CD14-positive monocyte (primary cell): Measurements from ENCODE around the gene CLEC11A. TPM values are rescaled to one million over a fixed set of nuclear protein-coding genes. Genes with fewer than 3 reads are reported as not detected.

Experiments
- DNase-seq, 3 donors: peaks; one replicate each; pipeline ENCODE4 v3.0.0-alpha.2; 2011 to 2022
- H2AFZ ChIP-seq: 2 replicates; pipeline ENCODE4 v1.6.0; 2012; ENCODE audit warnings: mild to moderate bottlenecking, low read depth, low read length, inconsistent platforms; ENCODE audit not compliant: insufficient read depth, poor library complexity, severe bottlenecking
- H3K27ac ChIP-seq, 2 donors: 1 replicate in 1 of 2; 2 replicates in 1 of 2; pipeline ENCODE4 v1.5.1; 2012 to 2013; ENCODE audit warnings: low read length in 2 of 2, control low read depth in 1 of 2, inconsistent platforms in 1 of 2, low read depth in 1 of 2, mild to moderate bottlenecking in 1 of 2
- H3K27me3 ChIP-seq, 2 donors: one replicate each; pipeline versions ENCODE4 v1.6.0 to v1.6.1; 2011 to 2013; ENCODE audit warnings: low read length in 2 of 2; ENCODE audit not compliant: control insufficient read depth in 2 of 2, insufficient read depth in 2 of 2
- H3K36me3 ChIP-seq, 2 donors: replicated peaks in 1 of 2; 1 replicate in 1 of 2; 2 replicates in 1 of 2; pipeline versions ENCODE4 v1.5.1 to v1.6.1; 2012 to 2013; ENCODE audit warnings: low read length in 2 of 2, control low read depth in 1 of 2, inconsistent platforms in 1 of 2, mild to moderate bottlenecking in 1 of 2; ENCODE audit not compliant: insufficient read depth in 2 of 2, control insufficient read depth in 1 of 2
- H3K4me1 ChIP-seq, 2 donors: 1 replicate in 1 of 2; 2 replicates in 1 of 2; pipeline versions ENCODE4 v1.5.1 to v1.6.1; 2012 to 2013; ENCODE audit warnings: low read length in 2 of 2, control low read depth in 1 of 2, inconsistent platforms in 1 of 2, mild to moderate bottlenecking in 1 of 2, moderate library complexity in 1 of 2; ENCODE audit not compliant: insufficient read depth in 2 of 2, control insufficient read depth in 1 of 2
- H3K4me2 ChIP-seq: replicated peaks from 2 replicates; pipeline ENCODE3; 2012; ENCODE audit warnings: low read length, moderate library complexity, mild to moderate bottlenecking; ENCODE audit not compliant: poor library complexity, severe bottlenecking; ENCODE audit errors: extremely low read depth
- H3K4me3 ChIP-seq, 3 experiments: fragments of 200-600 bp in 1 of 3; sonication (generic) in 1 of 3; replicated peaks in 1 of 3; 1 replicate in 2 of 3; 2 replicates in 1 of 3; pipeline ENCODE4 v1.5.1; 2011 to 2013; ENCODE audit warnings: low read length in 3 of 3, mild to moderate bottlenecking in 3 of 3, control low read depth in 2 of 3, low read depth in 2 of 3, inconsistent platforms in 1 of 3, moderate library complexity in 1 of 3
- H3K79me2 ChIP-seq: 2 replicates; pipeline ENCODE4 v1.6.0; 2012; ENCODE audit warnings: mild to moderate bottlenecking, control low read depth, inconsistent platforms, low read length, moderate library complexity; ENCODE audit not compliant: insufficient read depth
- H3K9ac ChIP-seq: 2 replicates; pipeline ENCODE4 v1.6.0; 2017; ENCODE audit warnings: low read length, mild to moderate bottlenecking; ENCODE audit not compliant: insufficient read depth, poor library complexity, severe bottlenecking
- H3K9me3 ChIP-seq, 2 donors: replicated peaks in 1 of 2; 1 replicate in 1 of 2; 2 replicates in 1 of 2; pipeline versions ENCODE4 v1.5.1 to v1.6.1; 2012 to 2013; ENCODE audit warnings: low read length in 2 of 2, control low read depth in 1 of 2; ENCODE audit not compliant: control insufficient read depth in 1 of 2, insufficient read depth in 1 of 2
- H4K20me1 ChIP-seq: 2 replicates; pipeline ENCODE4 v1.6.0; 2012; ENCODE audit warnings: mild to moderate bottlenecking, low read length, control low read depth, moderate library complexity; ENCODE audit not compliant: insufficient read depth
- H3K27ac Mint-ChIP-seq, 7 donors: one replicate each; pipeline ENCODE4 v1.8.0; 2020; ENCODE audit warnings: mild to moderate bottlenecking in 7 of 7, mixed read lengths in 7 of 7, moderate library complexity in 6 of 7, inconsistent platforms in 2 of 7
- H3K27me3 Mint-ChIP-seq, 3 donors: one replicate each; pipeline ENCODE4 v1.8.0; 2021 to 2022; ENCODE audit warnings: low read depth in 3 of 3, mild to moderate bottlenecking in 3 of 3, mixed read lengths in 3 of 3, moderate library complexity in 3 of 3, inconsistent platforms in 1 of 3
- H3K36me3 Mint-ChIP-seq, 2 donors: one replicate each; pipeline ENCODE4 v1.8.0; 2020; ENCODE audit warnings: mixed read lengths in 2 of 2, inconsistent platforms in 1 of 2, mild to moderate bottlenecking in 1 of 2
- H3K4me1 Mint-ChIP-seq: one replicate; pipeline ENCODE4 v1.8.0; 2020; ENCODE audit warnings: mild to moderate bottlenecking, mixed read lengths
- H3K4me3 Mint-ChIP-seq, 2 donors: one replicate each; pipeline ENCODE4 v1.8.0; 2020; ENCODE audit warnings: mild to moderate bottlenecking in 2 of 2, mixed read lengths in 2 of 2, moderate library complexity in 1 of 2
- H3K9me3 Mint-ChIP-seq, 7 donors: one replicate each; pipeline ENCODE4 v1.8.0; 2020 to 2022; ENCODE audit warnings: mixed read lengths in 7 of 7, mild to moderate bottlenecking in 6 of 7, moderate library complexity in 6 of 7, inconsistent platforms in 2 of 7
- whole genome bisulfite sequencing: methylation state at CpG from one replicate; pipeline ENCODE4 v1.1.5; 2013; ENCODE audit warnings: missing lambda C conversion rate; ENCODE audit not compliant: insufficient coverage; 5-methylcytosine and 5-hydroxymethylcytosine counted together
- intact Hi-C, 2 donors: fragments of 100-400 bp; cut with micrococcal nuclease; formaldehyde crosslinking; loops; one replicate each; pipeline versions ENCODE4 v1.15.0 to v1.15.1; 2023
- polyA plus RNA-seq, 3 donors: library from polyadenylated mRNA; depleted of rRNA in 1 of 3; unstranded in 2 of 3; stranded (reverse) in 1 of 3; fragments of 300-500 nt in 2 of 3; fragments of >200 nt in 1 of 3; fragmentation: Illumina TruSeq in 2 of 3; gene quantifications; 1 replicate in 2 of 3; 2 replicates in 1 of 3; pipeline ENCODE4 v1.2.3, GENCODE V29; 2012 to 2021
- TF ChIP-seq, protein P1 (sequence below): fragments of 200-600 bp; IDR thresholded peaks from one replicate; pipeline ENCODE4 v1.8.0; 2022; ENCODE audit warnings: antibody characterized with exemption, mild to moderate bottlenecking

Gene CLEC11A
- polyA plus RNA-seq, 3 donors = 8.2 to 49.1 (median 12.4) TPM

GRCh38 chr19:50735869-50736268 lies 12.7 kb downstream of the CLEC11A start:
- H3K9ac ChIP-seq = no peak overlapping the region
- H2AFZ ChIP-seq = no peak overlapping the region
- Mint-ChIP-seq H3K4me1 (peaks cover 3% of the 10 kb centered on the region), H3K9me3 (peaks cover 0 to 1% (median 0%) of the 10 kb centered on the region in 7 donors), H3K4me3 (no peak overlapping the region), H3K27ac (no peak overlapping the region), H3K36me3 (no peaks in the 10 kb centered on the region), H3K27me3 (peaks cover 17 to 46% (median 18%) of the 10 kb centered on the region in 3 donors)
- WGBS = 80% methylated on average over 3 of the region's 7 CpGs
- no peaks in the 10 kb centered on the region for H3K9me3 ChIP-seq
- H3K4me2 ChIP-seq = no peak overlapping the region
- no peaks in the 10 kb centered on the region for H3K4me1 ChIP-seq
- no peaks in the 10 kb centered on the region for H3K36me3 ChIP-seq
- DNase-seq = no peak
- no peak overlapping the region for H3K4me3 ChIP-seq
- H3K27ac ChIP-seq = no peak overlapping the region
- no peaks in the 10 kb centered on the region for H3K27me3 ChIP-seq
- H3K79me2 ChIP-seq = no peaks in the 10 kb centered on the region
- TF ChIP-seq, protein P1, sequence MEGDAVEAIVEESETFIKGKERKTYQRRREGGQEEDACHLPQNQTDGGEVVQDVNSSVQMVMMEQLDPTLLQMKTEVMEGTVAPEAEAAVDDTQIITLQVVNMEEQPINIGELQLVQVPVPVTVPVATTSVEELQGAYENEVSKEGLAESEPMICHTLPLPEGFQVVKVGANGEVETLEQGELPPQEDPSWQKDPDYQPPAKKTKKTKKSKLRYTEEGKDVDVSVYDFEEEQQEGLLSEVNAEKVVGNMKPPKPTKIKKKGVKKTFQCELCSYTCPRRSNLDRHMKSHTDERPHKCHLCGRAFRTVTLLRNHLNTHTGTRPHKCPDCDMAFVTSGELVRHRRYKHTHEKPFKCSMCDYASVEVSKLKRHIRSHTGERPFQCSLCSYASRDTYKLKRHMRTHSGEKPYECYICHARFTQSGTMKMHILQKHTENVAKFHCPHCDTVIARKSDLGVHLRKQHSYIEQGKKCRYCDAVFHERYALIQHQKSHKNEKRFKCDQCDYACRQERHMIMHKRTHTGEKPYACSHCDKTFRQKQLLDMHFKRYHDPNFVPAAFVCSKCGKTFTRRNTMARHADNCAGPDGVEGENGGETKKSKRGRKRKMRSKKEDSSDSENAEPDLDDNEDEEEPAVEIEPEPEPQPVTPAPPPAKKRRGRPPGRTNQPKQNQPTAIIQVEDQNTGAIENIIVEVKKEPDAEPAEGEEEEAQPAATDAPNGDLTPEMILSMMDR = no peak
- no peaks in the 10 kb centered on the region for H4K20me1 ChIP-seq
- intact Hi-C loops = no loop called here

- H3K27me3 Mint-ChIP-seq = peaks cover 17 to 48% (median 20%) of the 10 kb centered on the region in 3 donors
- intact Hi-C loops = no loop called here
Measured at GRCh38 chr19:50736338-50736737, 13.2 kb downstream of the CLEC11A start.

More at GRCh38 chr19:50736338-50736737, 13.2 kb downstream of the CLEC11A start:
- TF ChIP-seq, protein P1 = no peak
- Mint-ChIP-seq H3K36me3 (no peaks in the 10 kb centered on the region), H3K4me3 (peak overlapping the region in 1 of 2 donors; percentile 10), H3K27ac (no peak overlapping the region), H3K9me3 (peaks cover 0 to 1% (median 0%) of the 10 kb centered on the region in 7 donors), H3K4me1 (peaks cover 2% of the 10 kb centered on the region)
- H3K27ac ChIP-seq = no peak overlapping the region
- H3K27me3 ChIP-seq = peaks cover 0 to 4% of the 10 kb centered on the region in 2 donors
- H3K9ac ChIP-seq = no peak overlapping the region
- H3K4me1 ChIP-seq = no peaks in the 10 kb centered on the region
- no peak for DNase-seq
- WGBS = 82% methylated on average over 3 of the region's 5 CpGs
- no peaks in the 10 kb centered on the region for H3K9me3 ChIP-seq
- H3K79me2 ChIP-seq = no peaks in the 10 kb centered on the region
- no peaks in the 10 kb centered on the region for H3K36me3 ChIP-seq
- no peak overlapping the region for H3K4me2 ChIP-seq
- no peak overlapping the region for H3K4me3 ChIP-seq
- H4K20me1 ChIP-seq = no peaks in the 10 kb centered on the region
- H2AFZ ChIP-seq = no peak overlapping the region
